Measurements from ENCODE around the gene ST3GAL3. TPM values are rescaled to one million over a fixed set of nuclear protein-coding genes. Genes with fewer than 3 reads are reported as not detected.

The ST3GAL3 gene
- total RNA-seq, 2 donors from 2014 or later = 26.3 to 36.0 TPM

- peaks cover 21 to 39% of the 10 kb centered on the region in 2 donors for H3K4me1 ChIP-seq (ENCODE audit: control insufficient read depth in 1 of 2, low read depth in 2 of 2)
- H3K9me3 ChIP-seq = no peaks in the 10 kb centered on the region
- no peak for ATAC-seq (ENCODE audit: insufficient number of reproducible peaks, low FRiP score, low read depth)
- H3K27ac ChIP-seq = no peak overlapping the region
- no peak for TF ChIP-seq CTCF (IDR thresholded peaks at IDR 0.05)
- H3K36me3 ChIP-seq = peaks cover 3% of the 10 kb centered on the region
- no peak for DNase-seq (ENCODE audit: low spot score)
- H3K27me3 ChIP-seq (replicated peaks; ENCODE audit: insufficient read depth) = no peaks in the 10 kb centered on the region
- H3K4me3 ChIP-seq = no peak overlapping the region
These were observed 237.5 kb downstream of the ST3GAL3 start for GRCh38 chr1:43944860-43945259.

GRCh38 chr1:43945674-43946235 is 238.4 kb downstream of the ST3GAL3 start:
- Histone ChIP-seq H3K36me3 (peaks cover 7% of the 10 kb centered on the region), H3K27me3 (replicated peaks; ENCODE audit: insufficient read depth) (no peaks in the 10 kb centered on the region), H3K9me3 (no peaks in the 10 kb centered on the region), H3K4me3 (peak overlapping the region; percentile 89), H3K4me1 (ENCODE audit: control insufficient read depth in 1 of 2, low read depth in 2 of 2) (peaks cover 21 to 39% of the 10 kb centered on the region in 2 donors), H3K27ac (peak overlapping the region; percentile 93 to 98)
- DNase-seq (ENCODE audit: low spot score) (no peak), ATAC-seq (ENCODE audit: insufficient number of reproducible peaks, low FRiP score, low read depth) (no peak)
- TF ChIP-seq CTCF (IDR thresholded peaks at IDR 0.05) = no peak

GRCh38 chr1:43946236-43947060 is 239.1 kb downstream of the ST3GAL3 start, which contains the start of gene IPO13:
Gene IPO13 (plus strand): TSS chr1:43946950. CDS start chr1:43947601, 651 bp downstream.
- Histone ChIP-seq H3K4me3 (peak within 1 kb of the TSS; percentile 89), H3K27ac (peak within 1 kb of the TSS; percentile 93 to 98), H3K36me3 (peaks cover 7% of the 10 kb centered on the region), H3K9me3 (no peaks in the 10 kb centered on the region), H3K4me1 (ENCODE audit: control insufficient read depth in 1 of 2, low read depth in 2 of 2) (peaks cover 21 to 39% of the 10 kb centered on the region in 2 donors), H3K27me3 (replicated peaks; ENCODE audit: insufficient read depth) (no peaks in the 10 kb centered on the region)
- peak; percentile 70 for TF ChIP-seq CTCF (IDR thresholded peaks at IDR 0.05)
- ATAC-seq (ENCODE audit: insufficient number of reproducible peaks, low FRiP score, low read depth) (peak; percentile 94), DNase-seq (ENCODE audit: low spot score) (peak; percentile 78)

GRCh38 chr1:43947061-43947873 is 239.9 kb downstream of the ST3GAL3 start:
- Histone ChIP-seq H3K9me3 (no peaks in the 10 kb centered on the region), H3K4me1 (ENCODE audit: control insufficient read depth in 1 of 2, low read depth in 2 of 2) (peaks cover 21 to 39% of the 10 kb centered on the region in 2 donors), H3K4me3 (peak overlapping the region; percentile 89), H3K36me3 (peaks cover 7% of the 10 kb centered on the region), H3K27me3 (replicated peaks; ENCODE audit: insufficient read depth) (no peaks in the 10 kb centered on the region), H3K27ac (peak overlapping the region; percentile 93 to 98)
- no peak for ATAC-seq (ENCODE audit: insufficient number of reproducible peaks, low FRiP score, low read depth)
- no peak for DNase-seq (ENCODE audit: low spot score)
- TF ChIP-seq CTCF (IDR thresholded peaks at IDR 0.05) = no peak

Measured in thoracic aorta (tissue), 2 donors.